GM21717 (cell line): ENCODE results near the gene ZNF451.

Experiments used
- ATAC-seq: cut with Tn5 transposase; IDR thresholded peaks from one replicate; pipeline ENCODE4 v1.9.1; 2021; ENCODE audit warnings: mild to moderate bottlenecking, moderate library complexity; ENCODE audit not compliant: unreplicated experiment

Gene ZNF451

GRCh38 chr6:57201718-57202117, 111.7 kb downstream of the ZNF451 start:
- ATAC-seq, result no peak

- no peak for ATAC-seq
Measured at GRCh38 chr6:57205550-57206328, 115.8 kb downstream of the ZNF451 start.

GRCh38 chr6:57207141-57207540, 117.2 kb downstream of the ZNF451 start:
- ATAC-seq, result no peak

GRCh38 chr6:57207872-57208271, 117.9 kb downstream of the ZNF451 start:
- no peak for ATAC-seq

GRCh38 chr6:57209030-57209429, 119.0 kb downstream of the ZNF451 start:
- no peak for ATAC-seq

- no peak for ATAC-seq
Measured at GRCh38 chr6:57210060-57210459, 120.1 kb downstream of the ZNF451 start.

GRCh38 chr6:57215260-57215659, 125.3 kb downstream of the ZNF451 start:
- ATAC-seq, result no peak

GRCh38 chr6:57216235-57217101, 126.5 kb downstream of the ZNF451 start:
- ATAC-seq, result no peak

- no peak for ATAC-seq
Measured at GRCh38 chr6:57217270-57217669, 127.3 kb downstream of the ZNF451 start.
